Endothelial cell of umbilical vein (primary cell): ENCODE measurements around the gene CEBPG. TPM values are rescaled to one million over a fixed set of nuclear protein-coding genes. Genes with fewer than 3 reads are reported as not detected.

Experiments used
- BruUV-seq: library from RNA; stranded (reverse); fragments of 400-500 nt; replicated peaks from 2 replicates; lab custom pipeline; 2021; lab: Mats Ljungman, UMichigan
- CTCF ChIA-PET: fragments of 300-600, 350-600 bp; sonication (Branson Sonifier 250); formaldehyde crosslinking; loops from one replicate; lab custom pipeline; 2021; ENCODE audit warnings: antibody characterized with exemption, inconsistent platforms; lab: Charles Lee
- POLR2A ChIA-PET: fragments of 300-600, 350-600 bp; sonication (Branson Sonifier 250); formaldehyde crosslinking; loops from one replicate; lab custom pipeline; 2021; ENCODE audit warnings: antibody characterized with exemption, inconsistent platforms; lab: Charles Lee
- DNase-seq: peaks from one replicate; pipeline ENCODE4 v3.0.0-alpha.2; 2011; ENCODE audit warnings: low read depth, low spot score
- FAIRE-seq: peaks from 2 replicates; lab custom pipeline; 2011; peaks lifted over from hg19 to GRCh38; lab: Jason Lieb, UNC
- H2AFZ ChIP-seq: 2 replicates; pipeline ENCODE4 v1.6.0; 2012; ENCODE audit warnings: low read depth, low read length, control low read depth, inconsistent platforms
- H3K27ac ChIP-seq: 2 replicates; pipeline ENCODE4 v1.5.1; 2011; ENCODE audit warnings: low read depth, mild to moderate bottlenecking, control low read depth, low read length, moderate library complexity; ENCODE audit not compliant: insufficient read depth
- H3K27me3 ChIP-seq, 2 experiments: 2 replicates each; pipeline versions ENCODE4 v1.6.0 to v1.6.1; 2011; ENCODE audit warnings: low read length in 2 of 2, mixed read lengths in 1 of 2; ENCODE audit not compliant: control insufficient read depth in 2 of 2, insufficient read depth in 2 of 2
- H3K36me3 ChIP-seq, 2 experiments: 2 replicates in 1 of 2; 3 replicates in 1 of 2; pipeline ENCODE4 v1.5.1; 2011; ENCODE audit warnings: low read length in 2 of 2, mild to moderate bottlenecking in 1 of 2, moderate library complexity in 1 of 2; ENCODE audit not compliant: control insufficient read depth in 2 of 2, insufficient read depth in 2 of 2; ENCODE audit errors: extremely low read depth in 1 of 2
- H3K4me1 ChIP-seq: 3 replicates; pipeline ENCODE4 v1.5.1; 2011; ENCODE audit warnings: mild to moderate bottlenecking, low read length; ENCODE audit not compliant: control insufficient read depth, insufficient read depth; ENCODE audit errors: extremely low read depth
- H3K4me2 ChIP-seq: 2 replicates; pipeline ENCODE4 v1.6.1; 2011; ENCODE audit warnings: low read length, control low read depth, mixed read lengths; ENCODE audit not compliant: insufficient read depth
- H3K4me3 ChIP-seq, 3 experiments: fragments of 200-600 bp in 1 of 3; sonication (generic), shearing (Covaris generic) in 1 of 3; replicated peaks in 1 of 3; 2 replicates each; pipeline ENCODE4 v1.5.1; 2011 to 2016; ENCODE audit warnings: control low read depth in 3 of 3, low read length in 3 of 3, mild to moderate bottlenecking in 2 of 3, inconsistent platforms in 1 of 3, low read depth in 1 of 3, moderate library complexity in 1 of 3; ENCODE audit not compliant: insufficient read depth in 1 of 3
- H3K79me2 ChIP-seq: 2 replicates; pipeline ENCODE4 v1.6.0; 2012; ENCODE audit warnings: low read length, inconsistent platforms; ENCODE audit not compliant: control insufficient read depth, insufficient read depth
- H3K9ac ChIP-seq: replicated peaks from 2 replicates; pipeline ENCODE3; 2011; ENCODE audit warnings: low read length, control low read depth; ENCODE audit not compliant: insufficient read depth; ENCODE audit errors: extremely low read depth
- H3K9me1 ChIP-seq: replicated peaks from 3 replicates; pipeline ENCODE4 v1.6.0; 2011; ENCODE audit warnings: mild to moderate bottlenecking, low read length; ENCODE audit not compliant: control insufficient read depth, insufficient read depth; ENCODE audit errors: extremely low read depth
- H3K9me3 ChIP-seq: replicated peaks from 2 replicates; pipeline ENCODE4 v1.5.1; 2012; ENCODE audit warnings: low read length, inconsistent platforms; ENCODE audit not compliant: control insufficient read depth, insufficient read depth
- H4K20me1 ChIP-seq: replicated peaks from 2 replicates; pipeline ENCODE3; 2011; ENCODE audit warnings: mild to moderate bottlenecking, low read length; ENCODE audit not compliant: control insufficient read depth, insufficient read depth; ENCODE audit errors: extremely low read depth
- EZH2 ChIP-seq: IDR thresholded peaks from 2 replicates; pipeline ENCODE4 v1.6.1; 2012; ENCODE audit warnings: borderline replicate concordance, low read depth, mild to moderate bottlenecking, moderate library complexity, low read length, inconsistent platforms; ENCODE audit not compliant: severe bottlenecking
- GATA2 ChIP-seq: IDR thresholded peaks from 2 replicates; pipeline ENCODE4 v1.7.0; 2011; ENCODE audit warnings: low read depth, mild to moderate bottlenecking, moderate library complexity, mixed read lengths, low read length; ENCODE audit not compliant: insufficient read length, insufficient read depth
- MYC ChIP-seq: IDR thresholded peaks from one replicate; pipeline ENCODE4 v1.6.1; 2011; ENCODE audit warnings: mild to moderate bottlenecking, low read depth, low read length
- POLR2AphosphoS5 ChIP-seq: IDR thresholded peaks from 2 replicates; pipeline ENCODE4 v1.6.1; 2012; ENCODE audit warnings: low read depth, mild to moderate bottlenecking, control low read depth, low read length, moderate library complexity; ENCODE audit not compliant: insufficient read depth
- dilution Hi-C: fragments of 300-500 bp; cut with MboI; formaldehyde crosslinking; loops from one replicate; pipeline ENCODE4 v1.15.0; 2019; ENCODE audit warnings: low sequenced_read_pairs; ENCODE audit not compliant: extremely low pct_ligation_motif_present
- intact Hi-C: fragments of 100-400 bp; cut with micrococcal nuclease; formaldehyde crosslinking; loops from one replicate; pipeline ENCODE4 v1.10.0; 2022
- polyA plus RNA-seq, 4 experiments: library from polyadenylated mRNA; depleted of rRNA in 3 of 4; stranded (reverse) in 3 of 4; unstranded in 1 of 4; fragments of >200 nt; gene quantifications; 2 replicates each; pipeline versions ENCODE4 v1.2.1 to v1.2.3, GENCODE V29; 2011 to 2012; ENCODE audit warnings: missing spikeins in 1 of 4
- total RNA-seq: library from RNA; stranded (reverse); gene quantifications from 2 replicates; pipeline ENCODE4 v1.2.3, GENCODE V29; 2021
- TF ChIP-seq, protein P1 (sequence below), 2 donors: IDR thresholded peaks; 1 replicate in 1 of 2; 2 replicates in 1 of 2; pipeline ENCODE4 v1.5.1; 2011; ENCODE audit warnings: low read length in 2 of 2, mild to moderate bottlenecking in 2 of 2, moderate library complexity in 2 of 2, control low read depth in 1 of 2, inconsistent platforms in 1 of 2, low read depth in 1 of 2; ENCODE audit not compliant: insufficient read depth in 1 of 2; ENCODE audit errors: extremely low read depth in 1 of 2
- TF ChIP-seq, protein P2 (sequence below): IDR thresholded peaks from 2 replicates; pipeline ENCODE4 v1.6.1; 2011; ENCODE audit not compliant: insufficient read depth, insufficient read length

CEBPG gene
- total and polyA plus RNA-seq, 2 donors (not counting 3 experiments of a cell fraction or from before 2014, with no cell fraction given), result 10.2 to 24.6 TPM

DNA sequence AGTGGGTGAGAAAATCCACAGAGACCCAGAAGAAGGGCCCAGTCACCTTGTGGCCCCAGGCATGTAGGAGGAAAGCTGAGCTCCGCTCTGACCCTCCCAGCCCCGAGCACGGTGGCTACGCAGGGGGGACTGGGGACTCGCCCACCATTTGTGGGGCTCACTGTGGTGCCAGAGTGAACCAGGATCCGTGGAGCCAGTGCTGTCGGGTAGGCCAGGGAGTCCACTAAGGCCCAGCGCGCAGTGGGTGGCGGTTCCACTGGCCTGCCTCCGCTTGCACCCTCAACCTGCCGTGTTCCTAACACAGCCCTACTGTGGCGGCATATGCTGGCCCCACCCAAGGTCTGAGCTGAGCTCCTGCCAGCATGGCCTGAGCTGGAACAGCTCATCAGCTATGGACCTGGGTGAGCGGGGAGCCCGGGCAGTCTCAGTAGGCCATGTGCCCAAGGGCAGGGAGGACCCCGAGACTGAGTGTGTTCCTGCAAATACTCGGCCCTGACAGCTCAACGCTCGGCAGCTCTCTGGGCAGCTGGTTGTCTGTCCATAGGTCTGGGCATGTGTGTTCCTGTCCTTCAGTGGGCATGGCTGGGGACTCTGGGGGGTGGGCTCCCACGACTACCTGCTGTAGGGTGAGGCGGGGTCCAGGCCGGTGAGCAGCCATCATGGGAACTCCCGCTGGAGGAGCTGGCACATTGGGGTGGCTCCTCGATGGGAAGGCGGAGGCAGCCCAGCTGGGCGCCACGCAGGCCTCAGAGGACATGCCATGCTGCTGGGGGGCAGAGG, 36.6 kb downstream of the CEBPG start:
- Histone ChIP-seq H3K9me3 (no peaks in the 10 kb centered on the region), H3K27me3 (no peaks in the 10 kb centered on the region), H4K20me1 (no peaks in the 10 kb centered on the region), H3K27ac (no peak overlapping the region), H3K4me1 (no peaks in the 10 kb centered on the region), H2AFZ (no peak overlapping the region), H3K4me3 (no peak overlapping the region), H3K36me3 (peaks cover 0 to 3% of the 10 kb centered on the region in 2 experiments), H3K4me2 (no peak overlapping the region), H3K9me1 (no peaks in the 10 kb centered on the region), H3K79me2 (no peaks in the 10 kb centered on the region), H3K9ac (no peak overlapping the region)
- ChIA-PET POLR2A (no interaction called here), CTCF (interaction anchor here (1.3 to 3.5 kb wide), 6 partner anchors 8 to 361 kb away, joined by 3 to 31 read pairs (median 8); no protein-coding TSS in a partner anchor)
- TF ChIP-seq EZH2 (no peak), MYC (no peak), GATA2 (no peak), POLR2AphosphoS5 (no peak)
- TF ChIP-seq, protein P1, sequence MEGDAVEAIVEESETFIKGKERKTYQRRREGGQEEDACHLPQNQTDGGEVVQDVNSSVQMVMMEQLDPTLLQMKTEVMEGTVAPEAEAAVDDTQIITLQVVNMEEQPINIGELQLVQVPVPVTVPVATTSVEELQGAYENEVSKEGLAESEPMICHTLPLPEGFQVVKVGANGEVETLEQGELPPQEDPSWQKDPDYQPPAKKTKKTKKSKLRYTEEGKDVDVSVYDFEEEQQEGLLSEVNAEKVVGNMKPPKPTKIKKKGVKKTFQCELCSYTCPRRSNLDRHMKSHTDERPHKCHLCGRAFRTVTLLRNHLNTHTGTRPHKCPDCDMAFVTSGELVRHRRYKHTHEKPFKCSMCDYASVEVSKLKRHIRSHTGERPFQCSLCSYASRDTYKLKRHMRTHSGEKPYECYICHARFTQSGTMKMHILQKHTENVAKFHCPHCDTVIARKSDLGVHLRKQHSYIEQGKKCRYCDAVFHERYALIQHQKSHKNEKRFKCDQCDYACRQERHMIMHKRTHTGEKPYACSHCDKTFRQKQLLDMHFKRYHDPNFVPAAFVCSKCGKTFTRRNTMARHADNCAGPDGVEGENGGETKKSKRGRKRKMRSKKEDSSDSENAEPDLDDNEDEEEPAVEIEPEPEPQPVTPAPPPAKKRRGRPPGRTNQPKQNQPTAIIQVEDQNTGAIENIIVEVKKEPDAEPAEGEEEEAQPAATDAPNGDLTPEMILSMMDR (IDR thresholded peaks at IDR 0.05; ENCODE audit: extremely low read depth in 1 of 2, insufficient read depth in 1 of 2, low read depth in 1 of 2, low read length in 2 of 2), result no peak
- TF ChIP-seq, protein P2, sequence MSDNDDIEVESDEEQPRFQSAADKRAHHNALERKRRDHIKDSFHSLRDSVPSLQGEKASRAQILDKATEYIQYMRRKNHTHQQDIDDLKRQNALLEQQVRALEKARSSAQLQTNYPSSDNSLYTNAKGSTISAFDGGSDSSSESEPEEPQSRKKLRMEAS, result no peak
- dilution Hi-C loops, result no loop called here
- DNase-seq, result no peak
- intact Hi-C loops, result loop anchor here (5.0 kb wide), 1 partner anchor 283 kb away; no protein-coding TSS in a partner anchor
- BruUV-seq, result no TSS peak
- no peak for FAIRE-seq
